ENCODE results near the gene MCM7. TPM values are rescaled to one million over a fixed set of nuclear protein-coding genes. Genes with fewer than 3 reads are reported as not detected.

Gene MCM7
- polyA plus RNA-seq, 1 experiment: 39.5 TPM

DNA sequence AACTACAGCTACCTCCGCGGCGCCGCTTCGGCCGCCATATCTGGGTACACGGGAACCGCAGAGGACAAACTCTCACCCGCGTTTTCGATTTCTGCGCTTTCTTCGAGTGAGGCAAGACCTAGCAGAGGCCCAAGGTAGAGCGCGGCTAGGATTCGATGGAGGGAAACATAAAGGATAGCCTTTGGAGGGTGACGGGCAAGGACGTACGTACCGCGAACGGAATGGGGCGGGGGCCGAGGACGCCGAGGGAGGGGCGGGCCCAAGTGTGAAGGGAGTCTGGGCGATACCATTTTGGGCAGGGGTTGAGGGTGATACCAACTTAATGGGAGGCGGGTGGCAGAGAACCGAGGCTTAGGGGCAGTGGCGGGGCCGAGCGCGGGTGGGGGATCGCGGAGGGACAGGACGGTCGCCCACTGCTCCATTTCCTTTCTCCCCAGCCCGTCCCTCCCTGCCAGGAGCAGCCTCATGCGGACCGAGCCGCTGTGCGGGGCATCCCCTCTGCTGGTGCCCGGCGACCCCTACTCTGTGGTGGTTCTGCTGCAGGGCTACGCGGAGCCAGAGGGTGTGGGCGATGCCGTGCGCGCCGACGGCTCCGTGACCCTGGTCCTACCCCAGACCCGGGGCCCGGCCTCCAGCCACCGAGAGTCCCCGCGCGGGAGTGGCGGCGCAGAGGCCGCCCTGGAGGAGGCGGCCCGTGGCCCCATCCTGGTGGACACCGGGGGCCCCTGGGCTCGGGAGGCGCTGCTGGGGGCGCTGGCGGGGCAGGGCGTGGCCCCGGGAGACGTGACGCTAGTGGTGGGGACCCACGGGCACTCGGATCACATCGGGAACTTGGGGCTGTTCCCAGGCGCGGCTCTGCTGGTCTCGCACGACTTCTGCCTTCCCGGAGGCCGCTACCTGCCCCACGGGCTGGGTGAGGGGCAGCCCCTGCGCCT lies 26.0 kb upstream of the MCM7 start, which contains the start of gene MBLAC1:
MBLAC1 (plus strand) TSS at position 37 of the 935 bp plus-strand sequence; CDS start at position 466, 429 bp downstream.
- H3K27ac ChIP-seq (ENCODE audit: low read depth, low read length): peak within 1 kb of the TSS; percentile 96
- CTCF ChIA-PET: no interaction called here
- DNase-seq (ENCODE audit: low read depth, low spot score): peak; percentile 87

DNA sequence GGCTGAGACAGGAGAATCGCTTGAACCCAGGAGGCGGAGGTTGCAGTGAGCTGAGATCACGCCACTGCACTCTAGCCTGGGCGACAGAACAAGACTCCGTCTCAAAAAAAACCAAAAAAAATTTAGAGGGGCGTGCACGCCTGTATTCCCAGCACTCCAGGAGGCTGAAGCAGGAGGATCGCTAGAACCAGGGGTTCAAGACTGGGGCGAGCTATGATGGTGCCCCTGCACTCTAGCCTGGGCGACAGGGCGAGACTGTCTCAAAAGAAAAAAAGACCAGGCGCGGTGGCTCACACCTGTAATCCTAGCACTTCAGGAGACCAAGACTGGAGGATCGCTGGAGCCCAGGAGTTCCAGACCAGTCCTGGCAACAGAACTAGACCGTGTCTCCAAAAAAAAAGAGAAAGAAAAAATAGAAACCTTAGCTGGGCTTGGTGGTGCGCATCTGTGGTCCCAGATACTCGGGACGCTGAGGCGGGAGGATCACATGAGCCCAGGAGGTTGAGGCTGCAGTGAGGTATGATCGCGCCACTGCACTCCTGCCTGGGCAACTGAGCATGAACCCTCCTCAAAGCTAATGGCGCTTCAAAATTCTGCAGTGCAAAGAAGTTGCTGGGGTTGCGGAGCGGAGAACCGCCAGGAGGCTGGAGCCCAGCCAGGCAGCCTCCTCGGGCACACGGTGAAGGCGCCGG lies 25.2 kb upstream of the MCM7 start:
- TF ChIP-seq, protein P1, sequence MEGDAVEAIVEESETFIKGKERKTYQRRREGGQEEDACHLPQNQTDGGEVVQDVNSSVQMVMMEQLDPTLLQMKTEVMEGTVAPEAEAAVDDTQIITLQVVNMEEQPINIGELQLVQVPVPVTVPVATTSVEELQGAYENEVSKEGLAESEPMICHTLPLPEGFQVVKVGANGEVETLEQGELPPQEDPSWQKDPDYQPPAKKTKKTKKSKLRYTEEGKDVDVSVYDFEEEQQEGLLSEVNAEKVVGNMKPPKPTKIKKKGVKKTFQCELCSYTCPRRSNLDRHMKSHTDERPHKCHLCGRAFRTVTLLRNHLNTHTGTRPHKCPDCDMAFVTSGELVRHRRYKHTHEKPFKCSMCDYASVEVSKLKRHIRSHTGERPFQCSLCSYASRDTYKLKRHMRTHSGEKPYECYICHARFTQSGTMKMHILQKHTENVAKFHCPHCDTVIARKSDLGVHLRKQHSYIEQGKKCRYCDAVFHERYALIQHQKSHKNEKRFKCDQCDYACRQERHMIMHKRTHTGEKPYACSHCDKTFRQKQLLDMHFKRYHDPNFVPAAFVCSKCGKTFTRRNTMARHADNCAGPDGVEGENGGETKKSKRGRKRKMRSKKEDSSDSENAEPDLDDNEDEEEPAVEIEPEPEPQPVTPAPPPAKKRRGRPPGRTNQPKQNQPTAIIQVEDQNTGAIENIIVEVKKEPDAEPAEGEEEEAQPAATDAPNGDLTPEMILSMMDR (IDR thresholded peaks at IDR 0.05; ENCODE audit: low read depth, low read length): 0 out of 2 replicates have a peak, but pooled peaks have one; percentile 7
- H3K9me3 ChIP-seq (ENCODE audit: control insufficient read depth, insufficient read depth, low read length): no peaks in the 10 kb centered on the region
- no peaks in the 10 kb centered on the region for H3K27me3 ChIP-seq (ENCODE audit: control insufficient read depth, insufficient read depth, low read length)
- no peak for DNase-seq (ENCODE audit: low read depth, low spot score)
- peak overlapping the region; percentile 96 for H3K27ac ChIP-seq (ENCODE audit: low read depth, low read length)
- POLR2A ChIA-PET: interaction anchor here (1.0 kb wide), 1 partner anchor 26 kb away, joined by 12 read pairs; the partner anchor contains the start of genes AP4M1 and MCM7
- CTCF ChIA-PET: no interaction called here
- peak overlapping the region; percentile 96 for H3K4me3 ChIP-seq (ENCODE audit: low read depth, low read length)

More for the DNA sequence above, 26.0 kb upstream of the MCM7 start, which contains the start of gene MBLAC1:
- no peaks in the 10 kb centered on the region for H3K9me3 ChIP-seq (ENCODE audit: control insufficient read depth, insufficient read depth, low read length)
- H3K4me3 ChIP-seq (ENCODE audit: low read depth, low read length): peak within 1 kb of the TSS; percentile 96
- no peaks in the 10 kb centered on the region for H3K27me3 ChIP-seq (ENCODE audit: control insufficient read depth, insufficient read depth, low read length)
- POLR2A ChIA-PET: interaction anchor here (1.0 kb wide), 1 partner anchor 26 kb away, joined by 12 read pairs; the partner anchor contains the start of genes AP4M1 and MCM7
- TF ChIP-seq, protein P1 (IDR thresholded peaks at IDR 0.05; ENCODE audit: low read depth, low read length): no peak

DNA sequence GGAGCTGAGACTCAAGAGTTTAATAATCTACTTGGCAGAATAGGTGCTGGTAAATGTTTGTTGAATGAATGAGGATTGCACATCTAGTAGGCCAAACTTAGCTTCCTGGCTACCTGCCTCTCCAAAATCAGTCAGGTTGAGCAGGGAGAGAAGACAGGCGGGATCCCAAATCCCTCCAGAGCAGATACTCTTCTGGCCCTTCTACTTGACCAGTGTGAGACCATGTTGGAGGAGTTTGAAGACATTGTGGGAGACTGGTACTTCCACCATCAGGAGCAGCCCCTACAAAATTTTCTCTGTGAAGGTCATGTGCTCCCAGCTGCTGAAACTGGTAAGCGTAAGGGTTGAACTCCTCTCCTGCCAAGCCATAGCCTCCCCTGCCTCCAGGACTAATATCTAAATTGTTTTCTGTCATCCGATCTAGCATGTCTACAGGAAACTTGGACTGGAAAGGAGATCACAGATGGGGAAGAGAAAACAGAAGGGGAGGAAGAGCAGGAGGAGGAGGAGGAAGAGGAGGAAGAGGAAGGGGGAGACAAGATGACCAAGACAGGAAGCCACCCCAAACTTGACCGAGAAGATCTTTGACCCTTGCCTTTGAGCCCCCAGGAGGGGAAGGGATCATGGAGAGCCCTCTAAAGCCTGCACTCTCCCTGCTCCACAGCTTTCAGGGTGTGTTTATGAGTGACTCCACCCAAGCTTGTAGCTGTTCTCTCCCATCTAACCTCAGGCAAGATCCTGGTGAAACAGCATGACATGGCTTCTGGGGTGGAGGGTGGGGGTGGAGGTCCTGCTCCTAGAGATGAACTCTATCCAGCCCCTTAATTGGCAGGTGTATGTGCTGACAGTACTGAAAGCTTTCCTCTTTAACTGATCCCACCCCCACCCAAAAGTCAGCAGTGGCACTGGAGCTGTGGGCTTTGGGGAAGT lies 23.4 kb upstream of the MCM7 start:
- CTCF ChIA-PET: interaction anchor here (0.6 to 1.7 kb wide), 3 partner anchors 10 to 283 kb away, joined by 3 to 10 read pairs (median 4); no protein-coding TSS in a partner anchor

DNA sequence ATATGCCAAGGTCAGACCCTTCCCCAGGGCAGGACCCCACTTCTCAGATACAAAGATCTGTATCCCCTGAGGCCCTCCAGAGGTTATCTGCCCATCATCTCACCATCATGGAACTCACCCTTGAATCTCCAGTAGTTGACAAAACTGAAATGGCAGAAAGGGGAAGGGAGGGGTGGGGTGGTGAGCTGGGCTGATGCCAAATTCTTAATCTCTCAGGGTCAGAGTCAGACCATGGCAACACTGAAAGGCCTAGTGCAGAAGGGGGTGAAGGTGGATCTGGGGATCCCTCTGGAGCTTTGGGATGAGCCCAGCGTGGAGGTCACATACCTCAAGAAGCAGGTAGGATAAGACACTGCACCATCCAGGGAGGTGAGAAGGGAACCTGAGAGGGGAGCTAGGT lies 21.4 kb upstream of the MCM7 start:
- Histone ChIP-seq H3K27me3 (ENCODE audit: control insufficient read depth, insufficient read depth, low read length) (no peaks in the 10 kb centered on the region), H3K27ac (ENCODE audit: low read depth, low read length) (no peak overlapping the region), H3K9me3 (ENCODE audit: control insufficient read depth, insufficient read depth, low read length) (no peaks in the 10 kb centered on the region), H3K4me3 (ENCODE audit: low read depth, low read length) (no peak overlapping the region)
- POLR2A ChIA-PET: interaction anchor here (0.5 kb wide), 1 partner anchor 12 kb away, joined by 3 read pairs; no protein-coding TSS in a partner anchor
- DNase-seq (ENCODE audit: low read depth, low spot score): no peak
- CTCF ChIA-PET: interaction anchor here (1.2 kb wide), 1 partner anchor 9 kb away, joined by 4 read pairs; no protein-coding TSS in a partner anchor
- TF ChIP-seq, protein P1 (IDR thresholded peaks at IDR 0.05; ENCODE audit: low read depth, low read length): no peak

More for the DNA sequence above, 23.4 kb upstream of the MCM7 start:
- H3K9me3 ChIP-seq (ENCODE audit: control insufficient read depth, insufficient read depth, low read length): no peaks in the 10 kb centered on the region
- no peak for DNase-seq (ENCODE audit: low read depth, low spot score)
- POLR2A ChIA-PET: no interaction called here
- H3K4me3 ChIP-seq (ENCODE audit: low read depth, low read length): no peak overlapping the region
- TF ChIP-seq, protein P1 (IDR thresholded peaks at IDR 0.05; ENCODE audit: low read depth, low read length): no peak
- no peaks in the 10 kb centered on the region for H3K27me3 ChIP-seq (ENCODE audit: control insufficient read depth, insufficient read depth, low read length)
- no peak overlapping the region for H3K27ac ChIP-seq (ENCODE audit: low read depth, low read length)
